Type B pancreatic cell (in vitro differentiated cells): ENCODE results near the gene CETP. TPM values are rescaled to one million over a fixed set of nuclear protein-coding genes. Genes with fewer than 3 reads are reported as not detected.

Experiments used
- DNase-seq: peaks from one replicate; pipeline ENCODE4 v3.0.0; 2021; ENCODE audit warnings: mixed read lengths; ENCODE audit not compliant: unreplicated experiment; ENCODE audit errors: extremely low spot score
- H3K27ac Mint-ChIP-seq: 2 replicates; pipeline ENCODE4 v1.8.0; 2021; ENCODE audit warnings: mild to moderate bottlenecking, mixed read lengths
- H3K27me3 Mint-ChIP-seq: 2 replicates; pipeline ENCODE4 v1.8.0; 2021; ENCODE audit warnings: mixed read lengths
- H3K36me3 Mint-ChIP-seq: 2 replicates; pipeline ENCODE4 v1.8.0; 2021; ENCODE audit warnings: mixed read lengths
- H3K4me1 Mint-ChIP-seq: one replicate; pipeline ENCODE4 v1.8.0; 2021; ENCODE audit warnings: mixed read lengths; ENCODE audit not compliant: unreplicated experiment
- H3K4me3 Mint-ChIP-seq: 2 replicates; pipeline ENCODE4 v1.8.0; 2021; ENCODE audit warnings: mild to moderate bottlenecking, mixed read lengths
- H3K9me3 Mint-ChIP-seq: 2 replicates; pipeline ENCODE4 v1.8.0; 2021; ENCODE audit warnings: mixed read lengths
- total RNA-seq: library from RNA; stranded (reverse); gene quantifications from 2 replicates; pipeline ENCODE4 v1.2.1, GENCODE V29; 2021; ENCODE audit warnings: low replicate concordance
- TF ChIP-seq, protein P1 (sequence below): fragments of 200-600 bp; sonication (generic); conservative IDR thresholded peaks from 2 replicates; pipeline ENCODE4 v1.5.0; 2021; ENCODE audit warnings: antibody characterized with exemption, mild to moderate bottlenecking

The CETP gene
- total RNA-seq, 1 donor from 2014 or later: not detected

DNA sequence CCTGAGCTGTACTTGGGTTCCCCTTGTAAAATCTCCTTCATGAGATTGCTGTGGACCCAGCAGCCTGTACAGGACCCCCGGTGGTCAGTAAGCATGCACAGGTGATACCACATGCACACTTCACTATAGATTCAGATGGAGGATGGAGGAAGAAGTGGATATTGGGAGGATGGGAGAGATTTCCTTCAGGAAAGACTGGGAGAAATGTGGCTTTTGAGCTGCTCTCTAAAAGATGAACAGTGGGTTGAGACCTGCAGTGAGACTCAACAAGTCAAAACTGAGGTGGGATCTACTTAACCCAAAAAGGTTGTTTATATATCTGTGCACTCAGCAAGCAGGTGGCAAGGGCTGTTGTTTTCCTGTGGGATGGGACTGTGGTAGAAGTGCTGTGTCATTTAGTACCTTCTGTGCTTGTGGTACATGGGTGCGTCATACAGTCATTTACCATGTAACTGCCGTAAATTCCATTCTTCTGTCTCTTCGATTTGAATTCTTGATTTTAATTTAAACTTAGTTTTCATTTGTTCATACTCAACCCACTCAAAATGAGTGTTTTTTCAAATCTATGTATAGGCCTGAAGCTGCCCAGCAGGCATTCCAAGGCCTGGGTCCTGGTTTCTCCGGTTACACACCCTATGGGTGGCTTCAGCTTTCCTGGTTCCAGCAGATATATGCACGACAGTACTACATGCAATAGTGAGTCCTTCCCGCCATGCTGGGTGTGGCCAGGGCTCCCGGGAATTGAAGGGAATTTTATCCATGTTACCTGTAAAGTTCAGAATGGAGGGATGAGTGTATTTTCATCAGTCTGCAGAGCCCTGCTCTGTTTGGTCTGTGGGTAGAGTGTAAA, 22.9 kb upstream of the CETP start:
- H3K4me3 Mint-ChIP-seq: no peak overlapping the region
- peaks cover 16% of the 10 kb centered on the region for H3K4me1 Mint-ChIP-seq
- no peaks in the 10 kb centered on the region for H3K9me3 Mint-ChIP-seq
- H3K36me3 Mint-ChIP-seq: peaks cover 63% of the 10 kb centered on the region
- H3K27me3 Mint-ChIP-seq: no peaks in the 10 kb centered on the region
- DNase-seq: no peak
- TF ChIP-seq, protein P1, sequence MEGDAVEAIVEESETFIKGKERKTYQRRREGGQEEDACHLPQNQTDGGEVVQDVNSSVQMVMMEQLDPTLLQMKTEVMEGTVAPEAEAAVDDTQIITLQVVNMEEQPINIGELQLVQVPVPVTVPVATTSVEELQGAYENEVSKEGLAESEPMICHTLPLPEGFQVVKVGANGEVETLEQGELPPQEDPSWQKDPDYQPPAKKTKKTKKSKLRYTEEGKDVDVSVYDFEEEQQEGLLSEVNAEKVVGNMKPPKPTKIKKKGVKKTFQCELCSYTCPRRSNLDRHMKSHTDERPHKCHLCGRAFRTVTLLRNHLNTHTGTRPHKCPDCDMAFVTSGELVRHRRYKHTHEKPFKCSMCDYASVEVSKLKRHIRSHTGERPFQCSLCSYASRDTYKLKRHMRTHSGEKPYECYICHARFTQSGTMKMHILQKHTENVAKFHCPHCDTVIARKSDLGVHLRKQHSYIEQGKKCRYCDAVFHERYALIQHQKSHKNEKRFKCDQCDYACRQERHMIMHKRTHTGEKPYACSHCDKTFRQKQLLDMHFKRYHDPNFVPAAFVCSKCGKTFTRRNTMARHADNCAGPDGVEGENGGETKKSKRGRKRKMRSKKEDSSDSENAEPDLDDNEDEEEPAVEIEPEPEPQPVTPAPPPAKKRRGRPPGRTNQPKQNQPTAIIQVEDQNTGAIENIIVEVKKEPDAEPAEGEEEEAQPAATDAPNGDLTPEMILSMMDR: no peak
- peak overlapping the region; percentile 83 for H3K27ac Mint-ChIP-seq

DNA sequence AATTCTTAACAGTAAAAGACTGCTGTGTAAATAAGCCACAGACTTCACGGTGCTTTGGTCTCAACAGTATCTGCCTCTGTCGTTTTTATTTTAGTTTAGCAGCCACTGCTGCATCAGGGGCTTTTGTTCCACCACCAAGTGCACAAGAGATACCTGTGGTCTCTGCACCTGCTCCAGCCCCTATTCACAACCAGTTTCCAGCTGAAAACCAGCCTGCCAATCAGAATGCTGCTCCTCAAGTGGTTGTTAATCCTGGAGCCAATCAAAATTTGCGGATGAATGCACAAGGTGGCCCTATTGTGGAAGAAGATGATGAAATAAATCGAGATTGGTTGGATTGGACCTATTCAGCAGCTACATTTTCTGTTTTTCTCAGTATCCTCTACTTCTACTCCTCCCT, 21.9 kb upstream of the CETP start:
- TF ChIP-seq, protein P1: no peak
- no peaks in the 10 kb centered on the region for H3K27me3 Mint-ChIP-seq
- DNase-seq: no peak
- peaks cover 8% of the 10 kb centered on the region for H3K4me1 Mint-ChIP-seq
- no peak overlapping the region for H3K4me3 Mint-ChIP-seq
- H3K36me3 Mint-ChIP-seq: peaks cover 64% of the 10 kb centered on the region
- no peaks in the 10 kb centered on the region for H3K9me3 Mint-ChIP-seq
- H3K27ac Mint-ChIP-seq: peak overlapping the region; percentile 34

DNA sequence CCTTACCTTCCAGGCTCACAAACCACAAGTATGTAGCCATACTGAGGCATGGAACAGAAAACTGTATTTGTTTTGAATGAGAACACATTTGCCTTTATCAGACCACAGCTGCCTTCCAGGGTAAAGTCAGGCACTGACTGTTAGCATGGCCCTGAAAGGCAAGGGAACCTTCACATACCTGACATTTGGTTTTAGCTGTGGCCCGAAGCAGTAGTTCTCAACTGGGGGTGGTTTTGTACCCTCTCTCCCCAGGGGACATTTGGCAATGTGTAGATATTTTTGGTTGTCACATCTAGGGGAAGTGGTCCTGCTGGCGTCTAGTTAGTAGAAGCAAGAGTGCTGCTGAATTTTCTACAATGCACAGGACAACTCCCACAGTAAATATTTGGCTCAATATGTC, 20.7 kb upstream of the CETP start:
- no peak for DNase-seq
- Mint-ChIP-seq H3K9me3 (no peaks in the 10 kb centered on the region), H3K4me3 (no peak overlapping the region), H3K27me3 (no peaks in the 10 kb centered on the region), H3K4me1 (no peaks in the 10 kb centered on the region), H3K27ac (no peak overlapping the region), H3K36me3 (peaks cover 56% of the 10 kb centered on the region)
- TF ChIP-seq, protein P1: no peak

DNA sequence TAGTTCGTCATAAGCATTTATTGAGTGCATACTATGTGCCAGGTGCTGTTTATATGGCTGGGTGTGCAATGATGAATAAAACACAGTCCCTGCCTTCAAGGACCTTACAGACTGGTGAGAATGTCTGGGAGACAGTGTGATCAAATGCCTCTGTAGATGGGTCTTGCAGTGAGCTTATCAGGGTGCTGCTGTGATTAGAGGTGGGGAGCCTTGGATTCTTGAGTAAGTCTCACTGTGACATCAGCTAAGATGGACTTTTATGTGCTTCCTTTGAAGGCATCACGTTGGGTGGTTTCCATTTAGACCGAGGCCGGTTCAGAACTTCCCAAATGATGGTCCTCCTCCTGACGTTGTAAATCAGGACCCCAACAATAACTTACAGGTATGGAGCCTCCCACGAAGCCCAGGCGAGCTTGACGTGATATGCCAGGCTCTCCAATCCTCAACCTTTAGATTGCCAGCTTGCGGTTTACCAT, 19.9 kb upstream of the CETP start:
- TF ChIP-seq, protein P1: no peak
- no peak overlapping the region for H3K4me3 Mint-ChIP-seq
- no peaks in the 10 kb centered on the region for H3K4me1 Mint-ChIP-seq
- no peak overlapping the region for H3K27ac Mint-ChIP-seq
- H3K36me3 Mint-ChIP-seq: peaks cover 48% of the 10 kb centered on the region
- no peak for DNase-seq
- no peaks in the 10 kb centered on the region for H3K9me3 Mint-ChIP-seq
- H3K27me3 Mint-ChIP-seq: no peaks in the 10 kb centered on the region

DNA sequence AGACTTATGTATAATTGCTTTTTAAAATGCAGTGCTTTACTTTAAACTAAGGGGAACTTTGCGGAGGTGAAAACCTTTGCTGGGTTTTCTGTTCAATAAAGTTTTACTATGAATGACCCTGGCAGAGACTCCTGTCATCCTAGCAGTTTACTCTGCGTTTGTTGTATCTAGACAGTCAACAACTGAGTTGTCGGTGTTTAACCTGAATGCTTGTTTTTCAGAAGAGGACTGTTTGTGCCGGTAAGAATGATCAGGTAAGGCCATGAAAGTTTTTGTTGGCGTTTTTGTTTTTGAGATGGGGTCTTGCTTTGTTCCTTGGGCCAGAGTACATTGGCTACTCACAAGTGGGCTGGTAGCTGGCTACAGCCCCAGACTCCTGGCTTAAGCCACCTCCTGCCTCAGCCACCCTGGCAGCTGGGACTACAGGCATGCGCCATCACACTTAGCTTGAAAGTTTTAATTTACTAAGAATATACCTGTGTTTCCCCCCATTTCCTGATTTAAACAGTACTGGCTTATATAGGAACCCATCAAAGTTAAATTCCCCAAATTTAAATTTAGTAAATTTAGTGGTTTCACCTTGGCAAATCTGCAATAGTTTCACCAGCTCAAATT, 17.9 kb upstream of the CETP start:
- no peak for DNase-seq
- H3K4me3 Mint-ChIP-seq: no peak overlapping the region
- TF ChIP-seq, protein P1: no peak
- no peak overlapping the region for H3K27ac Mint-ChIP-seq
- H3K27me3 Mint-ChIP-seq: no peaks in the 10 kb centered on the region
- H3K4me1 Mint-ChIP-seq: no peaks in the 10 kb centered on the region
- no peaks in the 10 kb centered on the region for H3K9me3 Mint-ChIP-seq
- peaks cover 32% of the 10 kb centered on the region for H3K36me3 Mint-ChIP-seq
